ENCODE data around the gene CNTN4. TPM values are rescaled to one million over a fixed set of nuclear protein-coding genes. Genes with fewer than 3 reads are reported as not detected.

Gene CNTN4
- total and polyA plus RNA-seq, 2 of the 8 experiments (the other 6 are each of a cell fraction or from before 2014, with no cell fraction given) = 0.41 to 2.2 TPM

DNA sequence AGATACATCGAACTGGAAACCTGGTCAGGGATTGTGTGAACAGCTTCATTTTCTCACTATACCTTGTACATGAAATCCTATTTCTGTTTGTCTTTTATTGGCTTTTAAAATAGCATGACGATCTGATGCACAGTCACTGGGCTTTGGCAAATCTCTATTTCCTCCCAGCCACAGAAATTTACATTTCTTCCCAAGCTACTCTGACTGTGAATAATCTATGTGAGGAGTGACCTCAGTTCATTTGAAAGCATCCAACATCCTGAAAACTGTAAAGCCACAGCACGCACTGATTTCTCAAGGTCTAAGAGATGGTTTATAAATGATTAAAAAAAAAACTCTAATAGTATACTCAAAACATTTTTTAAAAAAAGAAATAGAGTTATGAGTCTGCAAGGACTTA, 561.2 kb downstream of the CNTN4 start:
- no peak overlapping the region for H3K4me2 ChIP-seq (ENCODE audit: insufficient read depth in 1 of 2, low read depth in 2 of 2, low read length in 2 of 2)
- no peak overlapping the region for H2BK120ac ChIP-seq (replicated peaks; ENCODE audit: low read depth, low read length)
- WGBS, 2 experiments (ENCODE audit: extremely low coverage in 1 of 2, insufficient coverage in 1 of 2, insufficient read length in 1 of 2, insufficient replicate concordance in 2 of 2, low coverage in 1 of 2, low lambda C conversion rate in 2 of 2, missing lambda C conversion rate in 1 of 2) = 87% methylated on average over 3 of the region's 3 CpGs; no CpG with 5 or more reads in 1 of the 2 experiments
- H3K27me3 ChIP-seq (replicated peaks in 1 of 4; ENCODE audit: control insufficient read depth in 3 of 4, extremely low read depth in 1 of 4, insufficient read depth in 3 of 4, low read length in 3 of 4) = no peaks in the 10 kb centered on the region
- H3K23ac ChIP-seq (ENCODE audit: insufficient read length) = no peak overlapping the region
- no peak overlapping the region for H2BK15ac ChIP-seq (ENCODE audit: low read length)
- peaks cover 0 to 19% (median 3%) of the 10 kb centered on the region in 4 experiments; a peak in 5 of 7 replicates for H3K4me1 ChIP-seq (replicated peaks in 1 of 4; ENCODE audit: control insufficient read depth in 3 of 4, insufficient read depth in 4 of 4, low read length in 3 of 4)
- H4K5ac ChIP-seq (ENCODE audit: insufficient read length, low read depth, low read length) = no peak overlapping the region
- no peak overlapping the region for H3K27ac ChIP-seq (ENCODE audit: low read depth, low read length)
- no peaks in the 10 kb centered on the region for H3K23me2 ChIP-seq (ENCODE audit: low read depth, low read length)
- CTCF ChIA-PET (ENCODE audit: partially characterized antibody) = no interaction called here
- no peaks in the 10 kb centered on the region for H4K20me1 ChIP-seq (replicated peaks in 1 of 2; ENCODE audit: control insufficient read depth in 1 of 2, insufficient read depth in 2 of 2, low read length in 2 of 2)
- no peak for FAIRE-seq
- no peak overlapping the region for H3K14ac ChIP-seq (ENCODE audit: insufficient read length)
- no peak overlapping the region for H3K4me3 ChIP-seq (ENCODE audit: extremely low read depth in 1 of 4, insufficient read depth in 2 of 4, low read depth in 3 of 4, low read length in 4 of 4)
- no peak overlapping the region for H4K91ac ChIP-seq (replicated peaks; ENCODE audit: insufficient read length, low read length)
- H3K9ac ChIP-seq (replicated peaks in 1 of 4; ENCODE audit: extremely low read depth in 1 of 4, low read depth in 3 of 4, low read length in 3 of 4) = no peak overlapping the region
- DNase-seq (ENCODE audit: low read depth in 1 of 2, low spot score in 2 of 2) = no peak
- no peaks in the 10 kb centered on the region for H3K36me3 ChIP-seq (ENCODE audit: control insufficient read depth in 2 of 4, insufficient read depth in 4 of 4, low read length in 3 of 4)
- H3K9me3 ChIP-seq (ENCODE audit: insufficient read depth in 2 of 2, low read depth in 1 of 2, low read length in 1 of 2) = no peaks in the 10 kb centered on the region
- H4K8ac ChIP-seq (ENCODE audit: extremely low read depth, insufficient read depth, low read length) = no peak overlapping the region
- no peak overlapping the region for H2BK5ac ChIP-seq (ENCODE audit: low read depth, low read length)
- POLR2A ChIA-PET (ENCODE audit: partially characterized antibody) = no interaction called here
- no peak overlapping the region for H3K56ac ChIP-seq (replicated peaks; ENCODE audit: insufficient read length, low read depth, low read length)
- H2BK12ac ChIP-seq (ENCODE audit: low read depth, low read length) = no peak overlapping the region
- no peak overlapping the region for H3K4ac ChIP-seq (replicated peaks; ENCODE audit: insufficient read length, low read depth, low read length)
- H3K79me2 ChIP-seq (ENCODE audit: control insufficient read depth in 1 of 2, insufficient read depth in 2 of 2, low read length in 2 of 2) = no peaks in the 10 kb centered on the region
- no peaks in the 10 kb centered on the region for H3K79me1 ChIP-seq (ENCODE audit: low read depth, low read length)
- no peak overlapping the region for H2BK20ac ChIP-seq (ENCODE audit: low read length)
- no peak overlapping the region for H2AFZ ChIP-seq (ENCODE audit: low read length)
- no peak overlapping the region for H3K18ac ChIP-seq (ENCODE audit: extremely low read depth, low read length)
- no peak overlapping the region for H2AK5ac ChIP-seq (ENCODE audit: low read depth, low read length)
- TF ChIP-seq, protein P1, sequence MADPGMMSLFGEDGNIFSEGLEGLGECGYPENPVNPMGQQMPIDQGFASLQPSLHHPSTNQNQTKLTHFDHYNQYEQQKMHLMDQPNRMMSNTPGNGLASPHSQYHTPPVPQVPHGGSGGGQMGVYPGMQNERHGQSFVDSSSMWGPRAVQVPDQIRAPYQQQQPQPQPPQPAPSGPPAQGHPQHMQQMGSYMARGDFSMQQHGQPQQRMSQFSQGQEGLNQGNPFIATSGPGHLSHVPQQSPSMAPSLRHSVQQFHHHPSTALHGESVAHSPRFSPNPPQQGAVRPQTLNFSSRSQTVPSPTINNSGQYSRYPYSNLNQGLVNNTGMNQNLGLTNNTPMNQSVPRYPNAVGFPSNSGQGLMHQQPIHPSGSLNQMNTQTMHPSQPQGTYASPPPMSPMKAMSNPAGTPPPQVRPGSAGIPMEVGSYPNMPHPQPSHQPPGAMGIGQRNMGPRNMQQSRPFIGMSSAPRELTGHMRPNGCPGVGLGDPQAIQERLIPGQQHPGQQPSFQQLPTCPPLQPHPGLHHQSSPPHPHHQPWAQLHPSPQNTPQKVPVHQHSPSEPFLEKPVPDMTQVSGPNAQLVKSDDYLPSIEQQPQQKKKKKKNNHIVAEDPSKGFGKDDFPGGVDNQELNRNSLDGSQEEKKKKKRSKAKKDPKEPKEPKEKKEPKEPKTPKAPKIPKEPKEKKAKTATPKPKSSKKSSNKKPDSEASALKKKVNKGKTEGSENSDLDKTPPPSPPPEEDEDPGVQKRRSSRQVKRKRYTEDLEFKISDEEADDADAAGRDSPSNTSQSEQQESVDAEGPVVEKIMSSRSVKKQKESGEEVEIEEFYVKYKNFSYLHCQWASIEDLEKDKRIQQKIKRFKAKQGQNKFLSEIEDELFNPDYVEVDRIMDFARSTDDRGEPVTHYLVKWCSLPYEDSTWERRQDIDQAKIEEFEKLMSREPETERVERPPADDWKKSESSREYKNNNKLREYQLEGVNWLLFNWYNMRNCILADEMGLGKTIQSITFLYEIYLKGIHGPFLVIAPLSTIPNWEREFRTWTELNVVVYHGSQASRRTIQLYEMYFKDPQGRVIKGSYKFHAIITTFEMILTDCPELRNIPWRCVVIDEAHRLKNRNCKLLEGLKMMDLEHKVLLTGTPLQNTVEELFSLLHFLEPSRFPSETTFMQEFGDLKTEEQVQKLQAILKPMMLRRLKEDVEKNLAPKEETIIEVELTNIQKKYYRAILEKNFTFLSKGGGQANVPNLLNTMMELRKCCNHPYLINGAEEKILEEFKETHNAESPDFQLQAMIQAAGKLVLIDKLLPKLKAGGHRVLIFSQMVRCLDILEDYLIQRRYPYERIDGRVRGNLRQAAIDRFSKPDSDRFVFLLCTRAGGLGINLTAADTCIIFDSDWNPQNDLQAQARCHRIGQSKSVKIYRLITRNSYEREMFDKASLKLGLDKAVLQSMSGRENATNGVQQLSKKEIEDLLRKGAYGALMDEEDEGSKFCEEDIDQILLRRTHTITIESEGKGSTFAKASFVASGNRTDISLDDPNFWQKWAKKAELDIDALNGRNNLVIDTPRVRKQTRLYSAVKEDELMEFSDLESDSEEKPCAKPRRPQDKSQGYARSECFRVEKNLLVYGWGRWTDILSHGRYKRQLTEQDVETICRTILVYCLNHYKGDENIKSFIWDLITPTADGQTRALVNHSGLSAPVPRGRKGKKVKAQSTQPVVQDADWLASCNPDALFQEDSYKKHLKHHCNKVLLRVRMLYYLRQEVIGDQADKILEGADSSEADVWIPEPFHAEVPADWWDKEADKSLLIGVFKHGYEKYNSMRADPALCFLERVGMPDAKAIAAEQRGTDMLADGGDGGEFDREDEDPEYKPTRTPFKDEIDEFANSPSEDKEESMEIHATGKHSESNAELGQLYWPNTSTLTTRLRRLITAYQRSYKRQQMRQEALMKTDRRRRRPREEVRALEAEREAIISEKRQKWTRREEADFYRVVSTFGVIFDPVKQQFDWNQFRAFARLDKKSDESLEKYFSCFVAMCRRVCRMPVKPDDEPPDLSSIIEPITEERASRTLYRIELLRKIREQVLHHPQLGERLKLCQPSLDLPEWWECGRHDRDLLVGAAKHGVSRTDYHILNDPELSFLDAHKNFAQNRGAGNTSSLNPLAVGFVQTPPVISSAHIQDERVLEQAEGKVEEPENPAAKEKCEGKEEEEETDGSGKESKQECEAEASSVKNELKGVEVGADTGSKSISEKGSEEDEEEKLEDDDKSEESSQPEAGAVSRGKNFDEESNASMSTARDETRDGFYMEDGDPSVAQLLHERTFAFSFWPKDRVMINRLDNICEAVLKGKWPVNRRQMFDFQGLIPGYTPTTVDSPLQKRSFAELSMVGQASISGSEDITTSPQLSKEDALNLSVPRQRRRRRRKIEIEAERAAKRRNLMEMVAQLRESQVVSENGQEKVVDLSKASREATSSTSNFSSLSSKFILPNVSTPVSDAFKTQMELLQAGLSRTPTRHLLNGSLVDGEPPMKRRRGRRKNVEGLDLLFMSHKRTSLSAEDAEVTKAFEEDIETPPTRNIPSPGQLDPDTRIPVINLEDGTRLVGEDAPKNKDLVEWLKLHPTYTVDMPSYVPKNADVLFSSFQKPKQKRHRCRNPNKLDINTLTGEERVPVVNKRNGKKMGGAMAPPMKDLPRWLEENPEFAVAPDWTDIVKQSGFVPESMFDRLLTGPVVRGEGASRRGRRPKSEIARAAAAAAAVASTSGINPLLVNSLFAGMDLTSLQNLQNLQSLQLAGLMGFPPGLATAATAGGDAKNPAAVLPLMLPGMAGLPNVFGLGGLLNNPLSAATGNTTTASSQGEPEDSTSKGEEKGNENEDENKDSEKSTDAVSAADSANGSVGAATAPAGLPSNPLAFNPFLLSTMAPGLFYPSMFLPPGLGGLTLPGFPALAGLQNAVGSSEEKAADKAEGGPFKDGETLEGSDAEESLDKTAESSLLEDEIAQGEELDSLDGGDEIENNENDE (IDR thresholded peaks at IDR 0.05; ENCODE audit: insufficient replicate concordance, low read length) = no peak
